Upper lobe of right lung (tissue), 1 donor: ENCODE results near the gene SLC13A3. TPM values are rescaled to one million over a fixed set of nuclear protein-coding genes. Genes with fewer than 3 reads are reported as not detected.

Experiments used
- ATAC-seq: fragments of 200-7000 bp; cut with Tn5 transposase; one replicate; pipeline ENCODE4 v1.9.1; 2020; ENCODE audit warnings: mild to moderate bottlenecking, moderate library complexity
- DNase-seq: peaks from one replicate; pipeline ENCODE4 v3.0.0-alpha.2; 2020
- H3K27ac ChIP-seq: fragments of 200-600 bp; one replicate; pipeline ENCODE4 v1.8.0; 2022
- H3K27me3 ChIP-seq: fragments of 200-600 bp; one replicate; pipeline ENCODE4 v1.8.0; 2022; ENCODE audit warnings: mild to moderate bottlenecking
- H3K36me3 ChIP-seq: fragments of 200-600 bp; one replicate; pipeline ENCODE4 v1.8.0; 2022
- H3K4me1 ChIP-seq: fragments of 200-600 bp; one replicate; pipeline ENCODE4 v1.8.0; 2022
- H3K4me3 ChIP-seq: fragments of 200-600 bp; one replicate; pipeline ENCODE4 v1.8.0; 2022; ENCODE audit warnings: mild to moderate bottlenecking
- H3K9me3 ChIP-seq: fragments of 200-600 bp; one replicate; pipeline ENCODE4 v1.8.0; 2022
- CTCF ChIP-seq: fragments of 200-600 bp; IDR thresholded peaks from one replicate; pipeline ENCODE4 v1.8.0; 2022; ENCODE audit warnings: antibody characterized with exemption
- intact Hi-C: fragments of 100-400 bp; cut with DNase I; formaldehyde crosslinking; loops from one replicate; pipeline ENCODE4 v1.11.0; 2022
- total RNA-seq: library from RNA; stranded (reverse); fragmentation: NEBNext Ultra II Directional; extraction: Animal tissue kit (Norgen Biotek cat#: 25700); gene quantifications from one replicate; pipeline ENCODE4 v1.2.1, GENCODE V29; 2021
- donor health status: DM: no; HTN: yes; CAD: no; lungs with severe emphysema.

Gene SLC13A3
- total RNA-seq, 1 donor from 2014 or later, result 1.6 TPM

- H3K27me3 ChIP-seq, result peaks cover 27% of the 10 kb centered on the region
- DNase-seq (no peak), ATAC-seq (no peak)
- H3K4me3 ChIP-seq, result no peak overlapping the region
- no peak for TF ChIP-seq CTCF
- H3K9me3 ChIP-seq, result no peaks in the 10 kb centered on the region
- intact Hi-C loops, result no loop called here
- no peaks in the 10 kb centered on the region for H3K36me3 ChIP-seq
- H3K27ac ChIP-seq, result no peak overlapping the region
- no peaks in the 10 kb centered on the region for H3K4me1 ChIP-seq
Measured at GRCh38 chr20:46520540-46520939, 130.7 kb downstream of the SLC13A3 start.

GRCh38 chr20:46519471-46520068 lies 131.7 kb downstream of the SLC13A3 start:
- H3K4me3 ChIP-seq, result no peak overlapping the region
- H3K27ac ChIP-seq, result no peak overlapping the region
- H3K27me3 ChIP-seq, result peaks cover 31% of the 10 kb centered on the region
- no peaks in the 10 kb centered on the region for H3K9me3 ChIP-seq
- DNase-seq (no peak), ATAC-seq (no peak)
- TF ChIP-seq CTCF, result no peak
- H3K36me3 ChIP-seq, result no peaks in the 10 kb centered on the region
- H3K4me1 ChIP-seq, result no peaks in the 10 kb centered on the region
- intact Hi-C loops, result no loop called here

GRCh38 chr20:46512943-46513844 lies 138.1 kb downstream of the SLC13A3 start, which contains the start of gene ZNF334:
ZNF334 (minus strand) TSS chr20:46513559; CDS start chr20:46512102, 1,457 bp downstream.
- no peaks in the 10 kb centered on the region for H3K36me3 ChIP-seq
- ATAC-seq, result peak; percentile 96
- H3K4me1 ChIP-seq, result no peaks in the 10 kb centered on the region
- peak; percentile 87 for DNase-seq
- no peak for TF ChIP-seq CTCF
- H3K9me3 ChIP-seq, result no peaks in the 10 kb centered on the region
- H3K27me3 ChIP-seq, result peaks cover 20% of the 10 kb centered on the region
- H3K27ac ChIP-seq, result no peak within 1 kb of the TSS
- intact Hi-C loops, result no loop called here
- H3K4me3 ChIP-seq, result peak within 1 kb of the TSS; percentile 65

- ATAC-seq (no peak), DNase-seq (no peak)
- Histone ChIP-seq H3K36me3 (no peaks in the 10 kb centered on the region), H3K4me1 (no peaks in the 10 kb centered on the region), H3K4me3 (no peak overlapping the region), H3K27ac (no peak overlapping the region), H3K9me3 (no peaks in the 10 kb centered on the region), H3K27me3 (peaks cover 2% of the 10 kb centered on the region)
- no peak for TF ChIP-seq CTCF
- intact Hi-C loops, result no loop called here
Measured at GRCh38 chr20:46509523-46509922, 141.7 kb downstream of the SLC13A3 start.

Other genes with a start within 250 kb of the SLC13A3 start
- 57.0 TPM for gene ELMO2, start 244.8 kb downstream of the SLC13A3 start, total RNA-seq
- gene ZNF334, start 137.9 kb downstream of the SLC13A3 start, total RNA-seq, result 3.0 TPM
- 0.43 TPM for gene OCSTAMP, start 100.8 kb downstream of the SLC13A3 start, total RNA-seq
- 13.3 TPM for gene TP53RK, start 38.0 kb upstream of the SLC13A3 start, total RNA-seq
- 17.7 TPM for gene SLC2A10, start 58.2 kb upstream of the SLC13A3 start, total RNA-seq
- 1.8 TPM for gene EYA2, start 243.4 kb upstream of the SLC13A3 start, total RNA-seq